ENCODE data around the gene INPP4B.

The INPP4B gene

GRCh38 chr4:142281999-142282398 is 564.1 kb downstream of the INPP4B start:
- no peak for DNase-seq

DNA sequence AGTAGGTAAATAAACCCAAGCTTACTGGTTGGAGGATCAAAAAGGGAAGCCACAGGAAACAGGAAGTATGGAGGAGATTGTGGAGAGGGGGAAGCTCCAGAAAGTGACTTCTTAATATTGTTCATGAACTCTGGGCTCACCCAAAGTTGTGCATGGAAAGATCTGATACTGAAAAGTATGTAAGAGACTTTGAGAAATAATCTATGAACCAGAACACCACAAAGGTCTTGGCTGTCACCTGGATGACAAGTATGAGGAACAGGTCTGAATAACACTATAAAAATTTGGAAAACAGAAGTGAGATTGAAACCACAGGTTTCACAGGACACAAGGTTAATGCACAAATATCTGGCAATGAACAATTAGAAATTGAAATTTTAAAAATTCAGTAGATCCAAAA is 567.4 kb downstream of the INPP4B start:
- DNase-seq = no peak

GRCh38 chr4:142278171-142278570 is 567.9 kb downstream of the INPP4B start:
- DNase-seq = no peak

- no peak for DNase-seq
Measured at GRCh38 chr4:142274137-142274536, 572.0 kb downstream of the INPP4B start.

- no peak for DNase-seq
Measured at GRCh38 chr4:142272452-142272851, 573.6 kb downstream of the INPP4B start.

GRCh38 chr4:142271832-142272231 is 574.3 kb downstream of the INPP4B start:
- DNase-seq = no peak

- DNase-seq = no peak
Measured at GRCh38 chr4:142267101-142267500, 579.0 kb downstream of the INPP4B start.

GRCh38 chr4:142265946-142266345 is 580.2 kb downstream of the INPP4B start:
- no peak for DNase-seq

- DNase-seq = no peak
Measured at GRCh38 chr4:142265536-142265935, 580.6 kb downstream of the INPP4B start.

- no peak for DNase-seq
Measured at GRCh38 chr4:142264961-142265360, 581.1 kb downstream of the INPP4B start.

- no peak for DNase-seq
Measured at GRCh38 chr4:142262956-142263355, 583.1 kb downstream of the INPP4B start.

- no peak for DNase-seq
Measured at GRCh38 chr4:142248946-142249345, 597.2 kb downstream of the INPP4B start.

DNA sequence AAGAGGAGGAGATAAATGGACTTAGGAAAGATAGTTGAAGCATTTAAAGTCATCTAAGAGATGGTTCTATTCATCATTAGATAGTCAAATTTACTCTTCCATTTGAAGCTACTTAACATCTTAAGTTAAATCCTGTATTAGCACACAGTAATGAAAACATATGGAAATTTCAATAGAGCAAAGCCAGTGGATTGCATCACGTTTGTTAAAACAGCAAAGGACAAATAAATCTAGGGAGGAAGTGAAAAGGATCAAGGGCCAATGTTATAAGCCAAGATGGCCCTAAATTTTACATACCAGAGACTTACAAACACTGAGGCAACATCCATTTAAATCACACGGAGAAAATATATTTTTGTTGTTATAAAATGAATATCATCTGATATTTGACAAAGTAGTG is 602.8 kb downstream of the INPP4B start:
- DNase-seq = no peak

DNA sequence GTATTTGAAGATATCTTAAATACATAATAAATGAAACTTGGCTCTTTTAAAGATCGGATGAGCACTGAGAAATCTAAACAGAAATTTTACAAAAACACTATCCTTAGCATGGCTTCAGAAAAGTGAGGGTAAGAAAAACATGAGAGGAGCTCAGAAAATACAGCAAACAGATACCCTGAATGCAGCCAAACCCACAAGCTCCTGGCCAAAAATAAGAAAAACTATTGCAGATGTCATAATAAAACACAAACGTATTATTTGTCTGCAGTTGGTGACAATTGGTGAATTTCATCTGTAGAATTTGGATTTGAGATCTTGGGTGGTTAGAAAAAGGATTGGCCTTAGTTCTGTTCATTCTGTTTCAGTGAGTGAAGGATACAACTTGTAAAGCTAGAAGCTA is 603.9 kb downstream of the INPP4B start:
- DNase-seq = no peak

GRCh38 chr4:142238589-142238988 is 607.5 kb downstream of the INPP4B start:
- no peak for DNase-seq

DNA sequence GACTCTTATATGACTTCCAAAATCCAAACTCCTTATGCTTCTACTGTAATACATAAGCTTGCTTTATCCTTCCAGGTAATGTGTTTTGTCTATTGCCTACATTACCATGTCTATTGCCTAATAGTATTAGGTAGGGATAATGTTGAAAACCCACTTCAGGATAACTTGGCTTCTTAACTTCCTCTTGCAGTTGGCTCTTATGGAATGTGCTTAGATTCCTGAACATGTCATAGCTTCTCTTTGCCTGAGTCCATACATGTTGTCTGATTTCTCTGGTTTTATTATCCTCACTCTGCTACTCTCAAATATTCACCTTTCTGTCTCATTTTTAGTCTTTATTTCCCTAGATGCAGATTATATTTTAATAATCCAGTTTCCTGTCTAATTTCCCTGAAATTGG is 609.8 kb downstream of the INPP4B start:
- DNase-seq = no peak

DNA sequence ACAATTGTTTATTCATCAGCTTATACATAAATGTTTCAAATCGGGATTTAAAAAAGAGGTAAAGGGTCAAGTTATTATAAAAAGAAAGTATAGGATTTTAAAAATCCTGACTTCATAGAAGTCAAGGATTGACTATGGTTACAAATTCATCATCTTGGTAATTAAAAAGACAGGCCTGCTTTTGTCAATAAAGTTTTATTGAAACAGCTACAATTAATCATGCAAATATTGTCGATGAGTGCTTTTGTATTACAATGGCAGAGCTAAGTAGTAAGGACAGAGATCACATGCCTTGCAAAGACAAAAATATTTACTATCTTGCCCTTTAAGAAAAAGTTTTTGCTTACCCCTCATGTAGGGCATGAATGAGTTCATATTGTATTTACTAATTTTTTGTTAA is 614.3 kb downstream of the INPP4B start:
- DNase-seq = no peak

GRCh38 chr4:142230991-142231390 is 615.1 kb downstream of the INPP4B start:
- no peak for DNase-seq

DNA sequence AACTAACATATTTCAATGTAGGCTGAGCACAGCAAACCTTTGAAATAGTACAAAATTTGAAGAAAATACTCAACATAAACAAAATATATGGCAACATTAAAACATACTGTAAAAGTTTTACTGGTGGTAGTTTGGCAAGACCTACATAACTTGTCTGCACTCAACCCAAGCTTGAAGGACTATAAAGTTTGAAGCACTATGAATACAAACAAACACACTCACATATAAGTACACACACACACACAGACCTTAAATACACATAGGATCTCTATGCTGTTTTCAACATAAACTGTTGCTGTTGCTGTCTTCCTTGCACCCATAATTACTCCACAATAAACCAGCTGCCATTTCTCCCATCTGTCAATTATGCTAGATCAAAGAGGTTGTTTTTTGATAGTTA is 620.1 kb downstream of the INPP4B start:
- no peak for DNase-seq

DNA sequence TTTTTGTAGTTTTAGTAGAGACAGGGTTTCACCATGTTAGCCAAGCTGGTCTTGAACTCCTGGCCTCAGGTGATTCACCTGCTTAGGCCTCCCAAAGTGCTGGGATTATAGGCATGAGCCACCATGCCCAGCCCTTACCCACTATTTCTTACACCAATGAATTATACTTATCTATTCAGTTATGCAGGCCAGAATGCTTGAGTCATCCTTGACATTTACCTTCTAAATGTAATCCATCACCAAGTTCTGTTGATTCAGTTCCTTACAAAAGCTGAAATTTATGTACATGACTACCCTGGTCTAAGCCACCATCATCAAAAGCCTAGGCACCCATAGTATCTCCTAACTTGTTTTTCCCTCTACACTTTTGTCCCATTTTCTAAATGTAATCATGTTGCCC is 624.0 kb downstream of the INPP4B start:
- no peak for DNase-seq

GRCh38 chr4:142218726-142219125 is 627.4 kb downstream of the INPP4B start:
- DNase-seq = no peak

DNA sequence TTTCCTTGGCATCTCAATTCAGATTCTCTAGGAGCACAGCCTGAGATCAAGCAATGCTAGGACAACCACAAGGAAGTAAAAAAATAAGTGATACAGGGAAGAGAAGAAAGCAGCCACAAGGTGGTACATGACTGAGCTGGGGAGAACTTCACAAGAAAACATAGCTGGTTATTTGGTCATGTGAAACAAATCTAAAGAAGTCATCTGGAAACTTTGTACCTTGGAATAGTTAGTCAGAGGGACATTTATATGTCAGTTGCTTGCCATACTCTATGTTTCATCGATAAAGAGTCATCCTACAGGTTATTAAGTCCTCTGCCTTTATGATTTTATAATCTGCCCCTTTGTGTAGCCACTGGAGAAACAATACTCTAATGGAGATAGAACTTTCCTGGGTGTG is 634.7 kb downstream of the INPP4B start:
- no peak for DNase-seq

DNA sequence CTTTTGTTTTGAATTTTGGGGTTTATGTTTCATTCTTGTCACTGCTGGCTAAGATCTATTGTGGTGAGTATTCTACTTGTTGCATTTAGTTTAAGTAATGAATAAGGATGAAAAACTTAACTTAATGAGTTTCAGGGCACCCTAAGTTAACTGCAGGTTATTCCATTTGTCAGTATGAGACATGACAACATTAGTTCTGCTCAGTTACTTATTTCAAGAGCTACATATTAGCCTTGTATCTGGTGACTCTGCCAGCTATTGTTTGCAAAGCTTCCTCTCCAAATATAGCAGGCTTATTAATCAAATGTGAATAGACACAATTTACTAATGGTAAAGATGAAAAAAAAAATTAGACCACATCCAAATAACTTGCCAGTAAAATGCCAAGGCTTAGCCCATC is 642.6 kb downstream of the INPP4B start:
- DNase-seq = no peak

DNA sequence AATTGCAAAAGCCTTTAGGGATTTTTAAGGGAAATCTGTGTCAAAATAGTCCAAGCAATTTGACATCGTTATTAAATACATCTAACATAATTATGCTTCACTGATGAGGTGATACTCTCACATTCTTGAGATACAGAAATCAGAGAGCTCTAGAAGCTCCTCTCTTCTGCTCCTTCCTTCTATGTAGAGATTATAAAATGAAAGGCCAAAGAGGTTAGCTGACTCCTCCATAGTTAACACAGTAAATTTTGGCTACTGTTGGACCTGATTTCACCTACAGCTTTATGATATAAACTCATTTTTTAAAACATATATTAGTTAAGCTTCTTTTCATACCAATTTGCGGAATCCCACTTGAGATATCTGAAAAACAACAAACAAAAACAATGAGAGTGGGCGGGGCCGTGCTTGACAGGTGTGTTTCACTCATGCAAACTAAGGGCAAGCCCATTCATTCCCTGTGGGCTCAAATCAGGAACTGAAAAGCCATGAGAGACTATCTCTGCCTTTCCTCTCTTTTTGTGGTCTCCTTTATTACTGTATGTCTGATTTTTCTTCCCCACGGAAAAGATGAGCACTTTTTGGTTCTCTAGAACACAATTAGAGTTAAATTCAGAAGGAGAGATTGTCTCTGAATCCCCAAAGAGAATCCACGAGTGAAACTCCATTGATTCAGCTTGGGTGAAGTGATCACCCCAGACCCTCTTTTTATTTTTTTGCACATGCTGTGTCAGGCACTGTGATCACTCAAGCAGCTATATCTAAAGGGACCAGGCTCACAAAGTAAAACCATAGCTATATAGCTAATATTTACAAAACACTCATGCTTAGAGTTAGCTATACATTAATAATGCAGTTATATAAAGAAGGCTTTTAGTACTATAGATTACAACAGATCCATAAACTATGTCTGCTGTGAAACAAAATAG is 643.4 kb downstream of the INPP4B start:
- no peak for DNase-seq

DNA sequence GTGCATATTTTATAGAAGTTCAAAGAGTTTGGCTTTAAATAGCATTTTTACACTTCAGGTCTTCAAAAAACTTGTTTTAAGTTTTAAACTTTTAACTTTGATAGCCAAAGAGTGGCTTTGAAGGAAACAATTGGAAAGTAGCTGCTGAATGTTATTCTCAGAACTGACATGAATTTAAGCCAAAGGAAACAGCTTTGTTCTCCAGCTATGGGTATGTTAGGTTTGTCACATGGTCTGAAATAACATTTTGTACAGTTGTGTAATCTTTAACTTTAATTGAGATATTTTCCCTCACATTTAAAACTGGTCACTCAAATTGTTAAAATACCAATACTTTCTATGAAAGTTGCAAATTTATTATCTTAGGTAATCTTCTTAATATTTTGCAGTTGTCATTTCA is 645.1 kb downstream of the INPP4B start:
- DNase-seq = no peak

All from hippocampal formation (tissue), 2 donors.